ENCODE measurements around the gene SPC24. TPM values are rescaled to one million over a fixed set of nuclear protein-coding genes. Genes with fewer than 3 reads are reported as not detected.

The SPC24 gene
- 16.0 TPM for polyA plus RNA-seq (2013, experiment 1 of 2; ENCODE audit: insufficient read length)
- polyA plus RNA-seq (2013, experiment 2 of 2; ENCODE audit: insufficient read length): 15.1 TPM

GRCh38 chr19:11155373-11156120, at the start of gene SPC24:
Gene SPC24 (minus strand): TSS chr19:11155782. CDS start chr19:11155776, 6 bp downstream.
- DNase-seq: peak; percentile 99

- DNase-seq: no peak
Measured at GRCh38 chr19:11204943-11205349, 49.4 kb upstream of the SPC24 start.

GRCh38 chr19:11204076-11204602, 48.6 kb upstream of the SPC24 start:
- no peak for DNase-seq

GRCh38 chr19:11203194-11204075, 47.9 kb upstream of the SPC24 start:
- peak; percentile 85 for DNase-seq

DNA sequence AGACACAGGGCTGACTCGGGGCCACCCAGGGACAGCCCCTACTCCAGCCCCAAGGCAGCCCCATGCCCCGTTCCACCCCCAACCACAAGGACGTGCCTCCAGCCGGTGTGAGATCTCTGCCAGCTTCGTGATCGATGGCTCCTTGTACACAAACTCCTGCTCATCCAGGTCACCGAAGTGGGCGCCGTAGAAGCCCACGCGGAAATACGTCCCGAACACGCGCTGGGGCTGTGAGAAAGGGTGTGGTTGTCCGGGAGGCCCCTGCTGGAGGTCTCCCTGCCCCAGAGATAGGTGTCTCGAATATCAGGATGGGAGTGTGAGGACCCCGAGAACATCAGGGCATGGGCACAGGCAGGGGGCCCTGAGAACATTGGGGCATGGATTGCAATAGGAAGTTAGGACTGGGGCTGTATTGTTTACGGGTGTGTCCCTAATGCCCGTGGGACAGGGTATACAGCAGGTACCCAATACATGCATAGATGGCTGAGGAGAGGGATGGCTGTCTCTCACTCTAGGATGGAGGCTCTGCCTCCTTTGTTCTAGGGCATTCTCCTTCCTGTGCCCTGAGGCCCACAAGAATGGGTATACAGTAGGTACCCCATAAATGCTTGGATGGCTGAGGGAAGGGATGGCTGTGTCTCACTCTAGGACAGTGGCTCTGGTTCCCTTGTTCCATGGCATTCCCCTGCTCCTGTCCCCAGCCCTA, 47.1 kb upstream of the SPC24 start:
- no peak for DNase-seq

- DNase-seq: no peak
Measured at GRCh38 chr19:11201791-11202190, 46.2 kb upstream of the SPC24 start.

DNA sequence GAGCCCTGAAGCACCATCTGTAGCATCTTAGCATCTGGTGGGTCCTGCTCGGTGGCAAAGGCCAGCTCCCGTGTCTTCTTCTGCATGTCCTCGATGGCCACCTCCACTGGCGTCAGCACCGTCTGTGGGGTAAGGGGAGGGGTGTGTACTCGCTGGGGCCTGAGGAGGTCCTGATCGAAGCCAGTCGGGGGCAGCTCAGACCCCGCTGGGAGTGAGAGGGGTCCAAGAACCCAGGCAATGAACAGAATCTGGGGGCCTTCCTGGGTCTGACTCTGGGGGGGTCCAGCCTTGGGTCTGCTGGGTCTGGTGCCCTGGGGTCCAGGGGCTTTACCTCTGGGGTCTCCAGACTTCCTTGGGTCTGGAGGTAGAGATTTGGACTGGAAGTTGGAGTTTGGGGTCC, 45.3 kb upstream of the SPC24 start:
- no peak for DNase-seq

GRCh38 chr19:11200015-11200574, 44.5 kb upstream of the SPC24 start:
- no peak for DNase-seq

DNA sequence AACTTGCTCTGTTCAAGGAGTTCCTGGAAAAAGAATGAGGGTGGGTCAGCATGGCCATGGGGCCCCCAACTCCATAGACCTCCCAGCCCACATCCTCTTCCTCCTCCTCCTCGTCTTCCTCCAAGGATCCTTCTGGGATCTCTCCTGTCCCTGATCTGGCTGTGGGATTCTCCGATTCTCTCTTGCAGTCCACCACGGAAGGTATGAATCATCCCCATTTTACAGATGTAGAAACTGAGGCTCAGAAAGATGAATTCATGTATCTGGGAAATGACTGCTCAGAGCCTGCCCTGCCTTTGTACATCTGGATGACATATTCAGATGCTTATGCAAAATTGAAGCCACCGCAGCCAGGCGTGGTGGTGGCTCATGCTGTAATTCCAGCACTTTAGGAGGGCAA, 43.9 kb upstream of the SPC24 start:
- no peak for DNase-seq

DNA sequence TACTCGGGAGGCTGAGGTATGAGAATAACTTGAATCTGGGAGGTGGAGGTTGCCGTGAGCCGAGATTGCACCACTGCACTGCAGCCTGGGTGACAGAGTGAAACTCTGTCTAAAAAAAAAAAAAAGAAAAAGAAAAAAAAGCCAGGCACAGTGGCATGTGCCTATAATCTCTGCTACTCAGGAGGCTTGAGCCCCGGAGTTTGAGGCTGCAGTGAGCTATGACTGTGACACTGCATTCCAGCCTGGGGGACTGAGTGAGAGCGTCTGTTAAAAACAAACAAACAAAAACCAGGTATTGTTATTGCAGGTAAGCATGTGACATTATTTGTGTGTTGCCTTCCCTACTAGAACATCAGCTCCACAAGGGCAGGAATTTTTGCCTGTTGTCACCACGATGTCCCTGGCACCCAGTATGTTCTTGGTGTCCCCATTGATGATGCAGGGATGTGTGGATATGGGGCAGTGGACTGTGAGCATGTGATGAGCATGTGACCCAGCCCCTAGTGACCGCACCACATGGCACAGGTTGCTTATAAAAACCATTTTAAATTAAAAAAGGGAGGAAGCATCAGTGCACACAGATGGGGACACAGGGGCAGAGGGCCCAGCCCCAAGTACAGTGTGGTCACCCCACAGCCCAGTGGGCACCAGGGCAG, 43.3 kb upstream of the SPC24 start:
- no peak for DNase-seq

- DNase-seq: no peak
Measured at GRCh38 chr19:11198175-11198534, 42.6 kb upstream of the SPC24 start.

DNA sequence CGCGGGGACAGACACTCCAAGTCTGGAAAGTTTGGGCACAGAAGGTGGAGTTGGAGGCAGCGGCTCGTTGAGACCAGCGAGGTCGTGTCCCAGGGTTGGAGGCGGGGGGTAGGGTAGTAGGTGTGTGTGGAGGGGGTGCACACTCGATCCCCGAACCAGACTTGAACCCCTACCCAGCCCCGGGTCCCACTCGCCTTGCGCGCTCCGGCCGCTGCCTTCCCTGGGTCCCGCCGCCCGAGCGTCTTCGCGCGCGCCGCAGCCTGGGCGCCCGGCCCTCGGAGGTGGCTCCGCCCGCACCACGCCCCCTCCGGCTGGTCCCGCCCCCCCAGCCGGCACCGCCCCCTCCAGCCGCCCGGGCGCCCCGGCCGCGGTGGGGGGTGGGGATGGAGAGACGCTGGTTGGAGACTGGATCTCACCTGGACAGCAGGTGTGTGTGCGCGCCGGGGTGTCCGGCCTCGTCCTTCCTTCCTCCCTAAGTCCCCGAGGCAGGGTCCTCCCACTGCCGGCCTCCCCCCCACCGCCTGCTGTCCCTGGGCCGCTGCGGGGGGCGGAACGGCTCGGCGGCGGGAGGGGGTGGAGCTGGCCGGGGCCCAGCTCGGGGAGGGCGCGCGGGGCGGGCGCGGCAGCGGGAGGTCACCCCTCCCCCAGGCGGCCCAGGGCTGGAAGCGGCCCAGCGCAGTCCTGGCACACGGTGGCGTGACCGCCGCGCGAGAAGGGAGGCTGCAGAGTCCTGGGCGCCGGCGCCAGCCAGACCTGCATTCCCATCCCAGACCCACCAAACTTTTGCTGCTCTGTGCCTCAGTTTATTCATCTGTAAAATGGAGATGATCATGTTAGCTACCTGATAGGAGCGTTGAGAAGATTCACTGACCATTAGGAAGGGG, 42.0 kb upstream of the SPC24 start, which contains the start of gene KANK2:
Gene KANK2, minus strand, starts transcription at position 255 of the 884 bp plus-strand sequence. CDS start 3,034 bp downstream, outside the sequence.
- DNase-seq: peak; percentile 77

- peak; percentile 43 for DNase-seq
Measured at GRCh38 chr19:11196406-11197287, 41.1 kb upstream of the SPC24 start.

- DNase-seq: no peak
Measured at GRCh38 chr19:11195681-11196080, 40.1 kb upstream of the SPC24 start.

- peak; percentile 27 for DNase-seq
Measured at GRCh38 chr19:11194656-11195558, 39.3 kb upstream of the SPC24 start.

DNA sequence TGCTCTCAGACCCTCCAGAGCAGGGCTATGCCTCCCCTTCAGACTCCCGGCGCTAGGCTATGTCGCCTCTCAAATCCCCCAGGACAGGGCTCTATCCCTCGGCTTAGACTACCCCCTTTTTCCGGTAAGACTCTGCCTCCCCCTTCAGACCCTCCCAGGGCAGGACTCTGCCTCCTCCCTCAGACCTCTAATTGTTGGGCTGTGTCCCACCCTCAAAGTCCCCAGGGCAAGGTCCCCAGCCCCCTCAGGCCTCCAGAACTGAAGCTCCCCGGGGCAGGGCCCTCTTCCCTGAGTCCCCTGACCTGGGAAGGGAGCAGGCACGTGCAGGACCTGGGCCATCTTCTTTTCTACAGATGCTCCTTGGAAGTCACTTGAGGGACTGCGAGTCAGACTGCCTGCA, 38.6 kb upstream of the SPC24 start:
- no peak for DNase-seq

GRCh38 chr19:11192957-11193939, 37.7 kb upstream of the SPC24 start:
- no peak for DNase-seq
